ENCODE measurements around the gene RNF144A.

- TF ChIP-seq CTCF (IDR thresholded peaks at IDR 0.05) (no peak), ZFX (IDR thresholded peaks at IDR 0.05; ENCODE audit: borderline replicate concordance) (no peak)
Observed at GRCh38 chr2:6982934-6983589, 65.8 kb downstream of the RNF144A start.
